Sigmoid colon (tissue), 3 donors: Measurements from ENCODE around the gene ADCY3.

ENCODE experiments used
- CTCF ChIP-seq, 4 experiments: fragments of 450-650 bp in 3 of 4; fragments of 200-600 bp in 1 of 4; IDR thresholded peaks; one replicate each; pipeline ENCODE4 v1.5.1; 2016 to 2019; ENCODE audit warnings: antibody characterized with exemption in 4 of 4, mild to moderate bottlenecking in 3 of 4, moderate library complexity in 2 of 4
- POLR2A ChIP-seq, 2 donors: fragments of 450-650 bp; IDR thresholded peaks; one replicate each; pipeline ENCODE4 v1.6.1; 2016; ENCODE audit warnings: antibody characterized with exemption in 2 of 2, mild to moderate bottlenecking in 2 of 2, moderate library complexity in 2 of 2

- TF ChIP-seq CTCF (IDR thresholded peaks at IDR 0.05) (no peak), POLR2A (IDR thresholded peaks at IDR 0.05) (no peak)
Observed at GRCh38 chr2:24914713-24915112, 5.3 kb downstream of the ADCY3 start.
